GM06990 (cell line): Measurements from ENCODE around the gene CRISPLD2.

ENCODE experiments used
- DNase-seq: peaks from one replicate; pipeline ENCODE4 v3.0.0-alpha.2; 2011; ENCODE audit not compliant: insufficient read length; ENCODE audit errors: extremely low read depth
- H3K27me3 ChIP-seq: replicated peaks from 2 replicates; pipeline ENCODE4 v1.6.0; 2011; ENCODE audit warnings: low read length; ENCODE audit not compliant: control insufficient read depth, insufficient read depth
- H3K36me3 ChIP-seq: 2 replicates; pipeline ENCODE4 v1.5.1; 2011; ENCODE audit warnings: low read length; ENCODE audit not compliant: control insufficient read depth, insufficient read depth
- H3K4me3 ChIP-seq: replicated peaks from 2 replicates; pipeline ENCODE4 v1.5.1; 2011; ENCODE audit warnings: low read depth, mild to moderate bottlenecking, control low read depth, low read length
- TF ChIP-seq, protein P1 (sequence below): IDR thresholded peaks from 2 replicates; pipeline ENCODE4 v1.5.1; 2011; ENCODE audit warnings: low read length, control low read depth, mild to moderate bottlenecking, inconsistent platforms; ENCODE audit not compliant: insufficient read depth, poor library complexity, severe bottlenecking

CRISPLD2 gene

DNA sequence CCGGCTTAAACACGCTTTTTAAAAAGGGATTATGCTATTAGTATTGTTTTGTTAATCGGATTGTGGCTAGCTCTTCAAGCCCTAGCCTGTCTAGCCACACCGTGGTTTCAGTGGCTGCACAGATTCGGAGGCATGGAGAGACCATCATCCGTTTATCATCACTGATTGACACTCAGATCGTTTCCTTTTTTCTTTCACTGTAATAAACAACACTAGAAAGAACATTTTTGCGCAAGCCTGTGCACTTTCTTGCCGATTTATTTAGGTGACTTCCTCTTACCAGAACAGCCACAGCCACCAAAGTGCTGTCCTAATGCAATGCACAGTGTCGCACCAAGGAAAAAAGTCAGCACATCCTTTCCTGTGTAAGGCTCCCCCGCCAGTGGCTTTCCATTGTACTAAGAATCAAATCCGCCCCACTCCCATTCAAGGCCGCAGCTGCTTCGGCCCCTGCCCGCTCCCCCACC is 78.2 kb downstream of the CRISPLD2 start:
- Histone ChIP-seq H3K4me3 (no peak overlapping the region), H3K36me3 (no peaks in the 10 kb centered on the region), H3K27me3 (no peaks in the 10 kb centered on the region; the same call in none of the 2 replicates)
- no peak for DNase-seq
- TF ChIP-seq, protein P1, sequence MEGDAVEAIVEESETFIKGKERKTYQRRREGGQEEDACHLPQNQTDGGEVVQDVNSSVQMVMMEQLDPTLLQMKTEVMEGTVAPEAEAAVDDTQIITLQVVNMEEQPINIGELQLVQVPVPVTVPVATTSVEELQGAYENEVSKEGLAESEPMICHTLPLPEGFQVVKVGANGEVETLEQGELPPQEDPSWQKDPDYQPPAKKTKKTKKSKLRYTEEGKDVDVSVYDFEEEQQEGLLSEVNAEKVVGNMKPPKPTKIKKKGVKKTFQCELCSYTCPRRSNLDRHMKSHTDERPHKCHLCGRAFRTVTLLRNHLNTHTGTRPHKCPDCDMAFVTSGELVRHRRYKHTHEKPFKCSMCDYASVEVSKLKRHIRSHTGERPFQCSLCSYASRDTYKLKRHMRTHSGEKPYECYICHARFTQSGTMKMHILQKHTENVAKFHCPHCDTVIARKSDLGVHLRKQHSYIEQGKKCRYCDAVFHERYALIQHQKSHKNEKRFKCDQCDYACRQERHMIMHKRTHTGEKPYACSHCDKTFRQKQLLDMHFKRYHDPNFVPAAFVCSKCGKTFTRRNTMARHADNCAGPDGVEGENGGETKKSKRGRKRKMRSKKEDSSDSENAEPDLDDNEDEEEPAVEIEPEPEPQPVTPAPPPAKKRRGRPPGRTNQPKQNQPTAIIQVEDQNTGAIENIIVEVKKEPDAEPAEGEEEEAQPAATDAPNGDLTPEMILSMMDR, result no peak

DNA sequence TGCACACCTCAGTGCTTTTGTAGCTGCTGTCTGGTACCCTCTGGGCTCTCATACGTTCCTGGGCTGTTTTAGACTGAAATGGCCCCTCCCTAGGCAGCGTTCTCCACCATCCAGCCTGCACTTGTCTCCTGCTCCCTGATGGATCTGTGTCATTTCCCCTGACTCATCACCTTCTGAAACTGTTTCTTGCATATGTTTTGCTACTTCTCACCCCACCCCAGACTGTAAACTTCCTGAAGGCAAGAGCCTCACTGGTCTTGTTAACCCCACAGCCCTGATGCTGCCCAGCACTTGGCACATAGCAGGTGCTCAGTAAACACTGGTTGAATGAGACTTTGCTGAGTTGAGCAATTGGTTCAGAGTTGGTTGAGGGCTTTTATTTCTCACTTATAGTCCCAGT is 78.7 kb downstream of the CRISPLD2 start:
- TF ChIP-seq, protein P1, result no peak

DNA sequence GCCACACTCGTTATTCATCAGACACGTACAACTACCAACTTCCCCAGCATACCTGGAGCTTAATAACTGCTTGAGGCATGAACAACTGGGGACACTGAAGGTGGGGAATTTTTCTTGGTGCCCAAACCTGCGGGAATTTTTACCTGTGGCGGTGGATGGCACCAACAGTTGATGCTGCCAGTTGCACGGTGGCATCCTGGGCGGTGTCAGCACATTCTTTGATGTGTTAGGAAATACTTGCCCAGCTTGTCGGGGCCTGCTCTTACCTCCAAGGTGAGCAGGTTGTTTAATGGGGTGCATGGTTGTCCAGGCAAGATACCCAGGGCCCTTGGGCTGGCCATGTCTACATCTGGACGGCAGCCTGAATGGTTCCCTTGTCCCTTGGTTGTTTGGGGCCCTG is 79.6 kb downstream of the CRISPLD2 start:
- Histone ChIP-seq H3K36me3 (no peaks in the 10 kb centered on the region), H3K4me3 (no peak overlapping the region), H3K27me3 (no peaks in the 10 kb centered on the region; the same call in none of the 2 replicates)
- TF ChIP-seq, protein P1, result no peak
- DNase-seq, result no peak

More for the DNA sequence above, 78.7 kb downstream of the CRISPLD2 start:
- Histone ChIP-seq H3K36me3 (no peaks in the 10 kb centered on the region), H3K4me3 (no peak overlapping the region), H3K27me3 (no peaks in the 10 kb centered on the region; the same call in none of the 2 replicates)
- no peak for DNase-seq

DNA sequence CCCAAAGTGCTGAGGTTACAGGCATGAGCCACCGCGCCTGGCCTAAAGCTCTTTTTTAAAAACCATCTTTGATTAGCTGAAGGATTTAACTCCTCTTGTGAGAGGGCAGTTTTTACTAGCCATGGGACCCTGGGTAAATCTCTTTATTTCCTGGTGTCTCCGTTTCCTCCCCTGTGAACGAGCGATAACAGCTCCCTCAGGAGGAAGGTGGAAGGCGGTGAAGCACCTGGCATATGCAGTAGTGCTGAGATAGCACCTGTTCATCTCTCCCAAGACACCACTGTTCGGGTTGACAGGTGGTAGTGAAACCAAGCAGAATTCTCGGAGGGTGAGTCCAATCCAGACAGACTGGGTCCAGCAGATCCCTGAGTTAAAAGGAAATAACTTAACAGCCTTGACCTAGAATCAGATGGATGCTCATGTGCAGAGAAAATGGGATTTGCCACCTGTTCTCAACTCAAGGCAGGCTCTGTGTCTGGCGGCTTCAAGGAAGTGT is 86.2 kb downstream of the CRISPLD2 start:
- DNase-seq, result no peak
- H3K4me3 ChIP-seq, result no peak overlapping the region
- TF ChIP-seq, protein P1, result no peak
- H3K27me3 ChIP-seq, result no peaks in the 10 kb centered on the region; the same call in 1 of the 2 replicates
- H3K36me3 ChIP-seq, result no peaks in the 10 kb centered on the region

DNA sequence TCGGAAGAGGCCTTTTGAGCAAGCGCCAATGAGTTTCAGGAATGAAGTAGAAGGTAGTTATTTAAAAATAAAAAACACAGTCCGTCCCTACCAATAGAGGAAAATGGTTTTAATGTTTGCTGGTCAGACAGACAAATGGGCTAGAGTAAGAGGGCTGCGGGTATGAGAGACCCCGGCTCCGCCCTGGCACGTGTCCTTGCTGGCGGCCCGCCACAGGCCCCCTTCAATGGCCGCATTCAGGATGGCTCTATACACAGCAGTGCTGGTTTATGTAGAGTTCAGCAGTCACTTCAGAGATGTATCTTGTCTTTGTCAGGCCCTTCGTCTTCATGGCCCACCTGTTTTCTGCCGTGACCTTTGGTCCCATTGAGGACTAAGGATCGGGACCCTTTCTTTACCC is 87.3 kb downstream of the CRISPLD2 start:
- TF ChIP-seq, protein P1, result no peak
- Histone ChIP-seq H3K36me3 (no peaks in the 10 kb centered on the region), H3K4me3 (no peak overlapping the region), H3K27me3 (no peaks in the 10 kb centered on the region; the same call in 1 of the 2 replicates)
- DNase-seq, result no peak

DNA sequence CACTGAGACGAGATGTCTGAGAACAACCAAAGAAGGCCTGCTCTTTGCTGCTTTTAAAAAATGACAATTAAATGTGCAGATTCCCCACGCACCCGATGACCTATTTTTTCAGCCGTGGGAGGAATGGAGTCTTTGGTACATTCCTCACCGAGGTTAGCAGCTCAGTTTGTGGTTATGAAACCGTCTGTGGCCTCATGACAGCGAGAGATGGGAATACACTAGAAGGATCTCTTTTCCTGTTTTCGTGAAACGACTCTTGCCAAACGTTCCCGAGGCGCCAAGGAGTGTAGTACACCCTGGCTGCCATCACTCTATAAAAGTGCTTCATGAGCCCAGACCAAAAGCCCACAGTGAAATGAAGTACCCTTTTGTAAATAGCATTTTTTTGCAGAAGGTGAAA is 87.8 kb downstream of the CRISPLD2 start:
- Histone ChIP-seq H3K4me3 (no peak overlapping the region), H3K36me3 (no peaks in the 10 kb centered on the region), H3K27me3 (no peaks in the 10 kb centered on the region; the same call in 1 of the 2 replicates)
- DNase-seq, result no peak
- TF ChIP-seq, protein P1, result no peak
